ENCODE results near the gene RBM3.

RBM3 gene

GRCh38 chrX:48578661-48579128 is 4.4 kb downstream of the RBM3 start:
- DNase-seq: no peak

GRCh38 chrX:48579259-48579658 is 5.0 kb downstream of the RBM3 start:
- no peak for DNase-seq

- DNase-seq: no peak
Measured at GRCh38 chrX:48580662-48581061, 6.4 kb downstream of the RBM3 start.

GRCh38 chrX:48584698-48585097 is 10.4 kb downstream of the RBM3 start:
- no peak for DNase-seq

GRCh38 chrX:48589482-48590162 is 15.3 kb downstream of the RBM3 start:
- DNase-seq: no peak

GRCh38 chrX:48590203-48591103 is 16.2 kb downstream of the RBM3 start:
- DNase-seq: no peak

- no peak for DNase-seq
Measured at GRCh38 chrX:48591255-48591791, 17.0 kb downstream of the RBM3 start.

- DNase-seq: no peak
Measured at GRCh38 chrX:48592971-48593370, 18.7 kb downstream of the RBM3 start.

- DNase-seq: no peak
Measured at GRCh38 chrX:48595929-48596328, 21.6 kb downstream of the RBM3 start.

- peak; percentile 82 for DNase-seq
Measured at GRCh38 chrX:48597353-48598264, 23.3 kb downstream of the RBM3 start, which contains the start of gene WDR13. TSS of gene WDR13 (plus strand) at chrX:48597492. CDS start at chrX:48597997, 505 bp downstream.

GRCh38 chrX:48598614-48599013 is 24.3 kb downstream of the RBM3 start:
- no peak for DNase-seq

GRCh38 chrX:48599341-48599740 is 25.1 kb downstream of the RBM3 start:
- DNase-seq: no peak

- no peak for DNase-seq
Measured at GRCh38 chrX:48600226-48600625, 25.9 kb downstream of the RBM3 start.

GRCh38 chrX:48601741-48602394 is 27.6 kb downstream of the RBM3 start:
- no peak for DNase-seq

GRCh38 chrX:48604701-48605100 is 30.4 kb downstream of the RBM3 start:
- no peak for DNase-seq

- no peak for DNase-seq
Measured at GRCh38 chrX:48606091-48606490, 31.8 kb downstream of the RBM3 start.

- no peak for DNase-seq
Measured at GRCh38 chrX:48611703-48612102, 37.4 kb downstream of the RBM3 start.

GRCh38 chrX:48613502-48614160 is 39.3 kb downstream of the RBM3 start:
- DNase-seq: no peak

- no peak for DNase-seq
Measured at GRCh38 chrX:48616576-48616975, 42.3 kb downstream of the RBM3 start.

- no peak for DNase-seq
Measured at GRCh38 chrX:48617542-48618340, 43.5 kb downstream of the RBM3 start.

All from NCI-H510A (cell line).